H1 (cell line): Measurements from ENCODE around the gene LBP. TPM values are rescaled to one million over a fixed set of nuclear protein-coding genes. Genes with fewer than 3 reads are reported as not detected.

ENCODE experiments used
- CTCF ChIA-PET: fragments of 300-600 bp; sonication (Branson Sonifier 250); formaldehyde crosslinking; loops from one replicate; lab custom pipeline; 2021; ENCODE audit not compliant: partially characterized antibody; lab: Charles Lee
- POLR2A ChIA-PET: fragments of 300-600 bp; sonication (Branson Sonifier 250); formaldehyde crosslinking; loops from one replicate; lab custom pipeline; 2021; ENCODE audit warnings: inconsistent platforms; ENCODE audit not compliant: partially characterized antibody; lab: Charles Lee
- DNase-seq, 2 experiments: peaks; one replicate each; pipeline versions ENCODE4 v3.0.0 to v3.0.0-alpha.2; 2010 to 2022; ENCODE audit warnings: low spot score in 2 of 2, low read depth in 1 of 2, mixed read lengths in 1 of 2
- FAIRE-seq: peaks from 2 replicates; lab custom pipeline; 2011; peaks lifted over from hg19 to GRCh38; lab: Jason Lieb, UNC
- H2AFZ ChIP-seq: 2 replicates; pipeline ENCODE4 v1.8.1; 2012; ENCODE audit warnings: low read length, inconsistent platforms
- H2AK5ac ChIP-seq: 2 replicates; pipeline ENCODE4 v1.6.1; 2013; ENCODE audit warnings: low read depth, low read length
- H2BK120ac ChIP-seq: replicated peaks from 2 replicates; pipeline ENCODE3; 2013; ENCODE audit warnings: low read depth, low read length, inconsistent platforms
- H2BK12ac ChIP-seq: 2 replicates; pipeline ENCODE4 v1.6.1; 2013; ENCODE audit warnings: low read depth, low read length
- H2BK15ac ChIP-seq: 2 replicates; pipeline ENCODE4 v1.6.1; 2013; ENCODE audit warnings: low read length
- H2BK20ac ChIP-seq: 2 replicates; pipeline ENCODE4 v1.6.1; 2013; ENCODE audit warnings: low read length
- H2BK5ac ChIP-seq: 2 replicates; pipeline ENCODE4 v1.6.1; 2013; ENCODE audit warnings: low read depth, low read length
- H3K14ac ChIP-seq: 2 replicates; pipeline ENCODE4 v1.6.1; 2013; ENCODE audit warnings: inconsistent platforms; ENCODE audit not compliant: insufficient read length
- H3K18ac ChIP-seq: 2 replicates; pipeline ENCODE4 v1.6.1; 2013; ENCODE audit warnings: low read length; ENCODE audit errors: extremely low read depth
- H3K23ac ChIP-seq: 2 replicates; pipeline ENCODE4 v1.6.1; 2013; ENCODE audit warnings: inconsistent platforms; ENCODE audit not compliant: insufficient read length
- H3K23me2 ChIP-seq: 2 replicates; pipeline ENCODE4 v1.6.1; 2013; ENCODE audit warnings: low read depth, low read length
- H3K27ac ChIP-seq: 2 replicates; pipeline ENCODE4 v1.6.1; 2011; ENCODE audit warnings: low read depth, low read length, inconsistent platforms
- H3K27me3 ChIP-seq, 4 experiments: replicated peaks in 1 of 4; 1 replicate in 1 of 4; 2 replicates in 3 of 4; pipeline versions ENCODE4 v1.6.1 to v1.8.1; 2011 to 2013; ENCODE audit warnings: low read length in 3 of 4, mild to moderate bottlenecking in 3 of 4, inconsistent platforms in 2 of 4, mixed read lengths in 2 of 4, moderate library complexity in 1 of 4; ENCODE audit not compliant: control insufficient read depth in 3 of 4, insufficient read depth in 3 of 4; ENCODE audit errors: extremely low read depth in 1 of 4
- H3K36me3 ChIP-seq, 4 experiments: 2 replicates each; pipeline versions ENCODE4 v1.6.1 to v1.8.1; 2011 to 2013; ENCODE audit warnings: mild to moderate bottlenecking in 4 of 4, low read length in 3 of 4, moderate library complexity in 2 of 4, control low read depth in 1 of 4, inconsistent platforms in 1 of 4; ENCODE audit not compliant: insufficient read depth in 4 of 4, control insufficient read depth in 2 of 4
- H3K4ac ChIP-seq: replicated peaks from 2 replicates; pipeline ENCODE3; 2013; ENCODE audit warnings: low read length, low read depth, mixed read lengths, inconsistent platforms; ENCODE audit not compliant: insufficient read length
- H3K4me1 ChIP-seq, 4 experiments: replicated peaks in 1 of 4; 1 replicate in 1 of 4; 2 replicates in 3 of 4; pipeline versions ENCODE4 v1.6.1 to v1.8.1; 2011 to 2013; ENCODE audit warnings: low read length in 3 of 4, inconsistent platforms in 2 of 4, mixed read lengths in 1 of 4; ENCODE audit not compliant: insufficient read depth in 4 of 4, control insufficient read depth in 3 of 4
- H3K4me2 ChIP-seq, 2 experiments: 2 replicates each; pipeline versions ENCODE4 v1.6.1 to v1.8.1; 2011 to 2013; ENCODE audit warnings: low read depth in 2 of 2, low read length in 2 of 2, control low read depth in 1 of 2, inconsistent platforms in 1 of 2, mild to moderate bottlenecking in 1 of 2; ENCODE audit not compliant: insufficient read depth in 1 of 2
- H3K4me3 ChIP-seq, 4 experiments: fragments of 200-600, 300-600 bp in 1 of 4; sonication (generic), shearing (Covaris generic), sonication (Bioruptor Twin) in 1 of 4; 2 replicates each; pipeline versions ENCODE4 v1.5.1 to v1.8.1; 2011 to 2016; ENCODE audit warnings: low read length in 4 of 4, low read depth in 3 of 4, control low read depth in 2 of 4, inconsistent platforms in 2 of 4, mild to moderate bottlenecking in 2 of 4, mixed read lengths in 1 of 4, moderate library complexity in 1 of 4; ENCODE audit not compliant: insufficient read depth in 2 of 4; ENCODE audit errors: extremely low read depth in 1 of 4
- H3K56ac ChIP-seq: replicated peaks from 2 replicates; pipeline ENCODE3; 2013; ENCODE audit warnings: low read depth, mild to moderate bottlenecking, mixed read lengths, low read length, inconsistent platforms; ENCODE audit not compliant: insufficient read length
- H3K79me1 ChIP-seq: 2 replicates; pipeline ENCODE4 v1.6.1; 2013; ENCODE audit warnings: low read depth, low read length, control low read depth
- H3K79me2 ChIP-seq, 2 experiments: 2 replicates each; pipeline versions ENCODE4 v1.6.1 to v1.8.1; 2012 to 2013; ENCODE audit warnings: low read length in 2 of 2, mild to moderate bottlenecking in 2 of 2, inconsistent platforms in 1 of 2; ENCODE audit not compliant: insufficient read depth in 2 of 2, control insufficient read depth in 1 of 2
- H3K9ac ChIP-seq, 4 experiments: replicated peaks in 1 of 4; 1 replicate in 1 of 4; 2 replicates in 3 of 4; pipeline versions ENCODE4 v1.6.1 to v1.8.1; 2011 to 2013; ENCODE audit warnings: low read depth in 3 of 4, low read length in 3 of 4, control low read depth in 2 of 4, mild to moderate bottlenecking in 2 of 4, moderate library complexity in 2 of 4, inconsistent platforms in 1 of 4; ENCODE audit errors: extremely low read depth in 1 of 4
- H3K9me3 ChIP-seq, 2 experiments: 2 replicates each; pipeline versions ENCODE4 v1.6.1 to v1.8.1; 2012 to 2013; ENCODE audit warnings: mild to moderate bottlenecking in 2 of 2, moderate library complexity in 2 of 2, control low read depth in 1 of 2, inconsistent platforms in 1 of 2, low read depth in 1 of 2, low read length in 1 of 2, mixed read lengths in 1 of 2; ENCODE audit not compliant: insufficient read depth in 2 of 2
- H4K20me1 ChIP-seq, 2 experiments: replicated peaks in 1 of 2; 2 replicates each; pipeline versions ENCODE3 to v1.8.1; 2011 to 2013; ENCODE audit warnings: inconsistent platforms in 2 of 2, low read length in 2 of 2, mild to moderate bottlenecking in 1 of 2; ENCODE audit not compliant: insufficient read depth in 2 of 2, control insufficient read depth in 1 of 2
- H4K5ac ChIP-seq: 2 replicates; pipeline ENCODE4 v1.6.1; 2013; ENCODE audit warnings: low read length, low read depth, mixed read lengths, inconsistent platforms; ENCODE audit not compliant: insufficient read length
- H4K8ac ChIP-seq: 2 replicates; pipeline ENCODE4 v1.8.0; 2013; ENCODE audit warnings: mild to moderate bottlenecking, moderate library complexity, low read length, inconsistent platforms; ENCODE audit not compliant: insufficient read depth; ENCODE audit errors: extremely low read depth
- H4K91ac ChIP-seq: replicated peaks from 2 replicates; pipeline ENCODE3; 2013; ENCODE audit warnings: low read length, mixed read lengths, inconsistent platforms; ENCODE audit not compliant: insufficient read length
- BACH1 ChIP-seq: IDR thresholded peaks from 2 replicates; pipeline ENCODE4 v1.6.1; 2012; ENCODE audit warnings: low read length, improper control_type of control experiment
- EGR1 ChIP-seq: IDR thresholded peaks from 2 replicates; pipeline ENCODE4 v1.6.1; 2011; ENCODE audit warnings: low read depth, low read length, borderline replicate concordance
- FOSL1 ChIP-seq: IDR thresholded peaks from 2 replicates; pipeline ENCODE4 v1.6.1; 2011; ENCODE audit warnings: mild to moderate bottlenecking, low read depth, low read length, moderate library complexity; ENCODE audit not compliant: insufficient read depth
- GTF2F1 ChIP-seq: IDR thresholded peaks from 2 replicates; pipeline ENCODE4 v1.6.1; 2012; ENCODE audit warnings: low read depth, low read length, improper control_type of control experiment, borderline replicate concordance
- JUND ChIP-seq: IDR thresholded peaks from 2 replicates; pipeline ENCODE4 v1.6.1; 2011; ENCODE audit warnings: mild to moderate bottlenecking, improper control_type of control experiment, low read length
- KDM5A ChIP-seq: fragments of 200-600 bp; IDR thresholded peaks from 2 replicates; pipeline ENCODE4 v1.7.1; 2012; ENCODE audit warnings: mild to moderate bottlenecking, low read length, inconsistent platforms, mixed read lengths
- RBBP5 ChIP-seq: IDR thresholded peaks from 2 replicates; pipeline ENCODE4 v1.7.1; 2012; ENCODE audit warnings: low read depth, mild to moderate bottlenecking, inconsistent platforms, low read length, moderate library complexity, borderline replicate concordance
- RFX5 ChIP-seq: IDR thresholded peaks from 2 replicates; pipeline ENCODE4 v1.6.1; 2011; ENCODE audit warnings: low read depth, low read length, improper control_type of control experiment, borderline replicate concordance
- RXRA ChIP-seq: IDR thresholded peaks from 2 replicates; pipeline ENCODE4 v1.6.1; 2011; ENCODE audit warnings: low read depth, mild to moderate bottlenecking, low read length, moderate library complexity; ENCODE audit not compliant: insufficient read depth
- SP1 ChIP-seq: IDR thresholded peaks from 2 replicates; pipeline ENCODE4 v1.6.1; 2011; ENCODE audit warnings: low read depth, low read length
- WGBS, 2 experiments: shearing (Covaris generic) in 1 of 2; methylation state at CpG; one replicate each; pipeline versions ENCODE4 v1.1.6 to v1.1.7; 2013 to 2015; ENCODE audit warnings: low lambda C conversion rate in 2 of 2, mixed read lengths in 2 of 2, inconsistent platforms in 1 of 2, low coverage in 1 of 2, missing lambda C conversion rate in 1 of 2; ENCODE audit not compliant: insufficient replicate concordance in 2 of 2, insufficient coverage in 1 of 2, insufficient read length in 1 of 2; ENCODE audit errors: extremely low coverage in 1 of 2, missing lambda C conversion rate in 1 of 2; 5-methylcytosine and 5-hydroxymethylcytosine counted together
- polyA plus RNA-seq, 7 experiments: library from polyadenylated mRNA; depleted of rRNA in 3 of 7; stranded (reverse) in 5 of 7; unstranded in 2 of 7; fragments of >200 nt in 5 of 7; fragments of 200-250 nt in 2 of 7; gene quantifications; 1 replicate in 5 of 7; 2 replicates in 1 of 7; 4 replicates in 1 of 7; pipeline versions ENCODE4 v1.2.1 to v1.2.3, GENCODE V29; 2011 to 2013; ENCODE audit warnings: missing spikeins in 2 of 7, mixed read lengths in 2 of 7
- total RNA-seq: library from RNA; stranded (reverse); fragmentation: NEBNext Ultra II Directional; extraction: Animal tissue kit (Norgen Biotek cat#: 25700); gene quantifications from 2 replicates; pipeline ENCODE4 v1.2.1, GENCODE V29; 2021
- TF ChIP-seq, protein P1 (sequence below): IDR thresholded peaks from 2 replicates; pipeline ENCODE4 v1.6.1; 2011; ENCODE audit warnings: low read length, improper control_type of control experiment
- TF ChIP-seq, protein P2 (sequence below): IDR thresholded peaks from 2 replicates; pipeline ENCODE4 v1.6.1; 2012; ENCODE audit warnings: low read length, inconsistent platforms

The LBP gene
- total and polyA plus RNA-seq, 2 of the 8 experiments (the other 6 are each of a cell fraction or from before 2014, with no cell fraction given): 0.60 to 0.63 TPM

DNA sequence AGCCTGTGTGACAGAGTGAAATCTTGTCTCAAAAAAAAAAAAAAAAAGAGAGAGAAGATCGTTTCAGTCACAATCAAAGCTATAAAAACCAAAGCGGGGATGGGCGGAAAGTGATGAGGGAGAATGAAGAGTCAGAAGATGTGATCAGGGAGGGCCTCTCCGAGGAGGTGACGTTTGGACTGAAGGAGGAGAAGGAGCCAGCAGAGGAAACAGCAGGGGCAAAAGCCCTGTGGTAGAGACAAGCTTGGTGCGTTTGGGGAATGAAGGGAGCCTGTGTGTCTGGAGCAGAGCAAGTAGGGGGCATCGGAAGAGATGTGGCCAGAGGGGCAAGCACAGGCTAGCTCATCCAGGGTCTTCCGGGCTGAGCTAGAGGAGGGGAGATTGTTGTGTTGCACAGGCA lies 14.5 kb upstream of the LBP start:
- Histone ChIP-seq H4K91ac (no peak overlapping the region), H3K27ac (no peak overlapping the region), H3K9me3 (no peaks in the 10 kb centered on the region), H3K4me2 (no peak overlapping the region), H3K14ac (no peak overlapping the region), H3K56ac (no peak overlapping the region), H2BK12ac (no peak overlapping the region), H4K20me1 (no peaks in the 10 kb centered on the region), H2BK20ac (no peak overlapping the region), H2BK5ac (no peak overlapping the region), H3K36me3 (no peaks in the 10 kb centered on the region), H3K9ac (no peak overlapping the region), H2BK120ac (no peak overlapping the region), H2BK15ac (no peak overlapping the region), H3K4ac (no peak overlapping the region), H2AK5ac (no peak overlapping the region), H2AFZ (no peak overlapping the region), H3K27me3 (no peaks in the 10 kb centered on the region), H3K4me3 (no peak overlapping the region), H4K8ac (no peak overlapping the region), H3K4me1 (no peaks in the 10 kb centered on the region), H3K18ac (no peak overlapping the region), H4K5ac (no peak overlapping the region), H3K79me1 (no peaks in the 10 kb centered on the region), H3K79me2 (no peaks in the 10 kb centered on the region), H3K23me2 (no peaks in the 10 kb centered on the region), H3K23ac (no peak overlapping the region)
- no peak for FAIRE-seq
- 74% methylated on average over 8 of the region's 8 CpGs; no CpG with 5 or more reads in 1 of the 2 experiments for WGBS, 2 experiments
- CTCF ChIA-PET: interaction anchor here (0.6 to 2.0 kb wide), 10 partner anchors 10 to 103 kb away, joined by 3 to 9 read pairs (median 4); partner anchors contain the start of gene SNHG17
- POLR2A ChIA-PET: interaction anchor here (1.1 to 1.3 kb wide), 2 partner anchors 21 to 100 kb away, joined by 3 to 4 read pairs; no protein-coding TSS in a partner anchor
- no peak for DNase-seq
- TF ChIP-seq, protein P1, sequence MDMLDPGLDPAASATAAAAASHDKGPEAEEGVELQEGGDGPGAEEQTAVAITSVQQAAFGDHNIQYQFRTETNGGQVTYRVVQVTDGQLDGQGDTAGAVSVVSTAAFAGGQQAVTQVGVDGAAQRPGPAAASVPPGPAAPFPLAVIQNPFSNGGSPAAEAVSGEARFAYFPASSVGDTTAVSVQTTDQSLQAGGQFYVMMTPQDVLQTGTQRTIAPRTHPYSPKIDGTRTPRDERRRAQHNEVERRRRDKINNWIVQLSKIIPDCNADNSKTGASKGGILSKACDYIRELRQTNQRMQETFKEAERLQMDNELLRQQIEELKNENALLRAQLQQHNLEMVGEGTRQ: no peak
- TF ChIP-seq KDM5A (no peak), GTF2F1 (no peak), JUND (no peak), SP1 (no peak), FOSL1 (no peak), EGR1 (no peak), RXRA (no peak), RBBP5 (no peak), BACH1 (no peak), RFX5 (no peak)
- TF ChIP-seq, protein P2, sequence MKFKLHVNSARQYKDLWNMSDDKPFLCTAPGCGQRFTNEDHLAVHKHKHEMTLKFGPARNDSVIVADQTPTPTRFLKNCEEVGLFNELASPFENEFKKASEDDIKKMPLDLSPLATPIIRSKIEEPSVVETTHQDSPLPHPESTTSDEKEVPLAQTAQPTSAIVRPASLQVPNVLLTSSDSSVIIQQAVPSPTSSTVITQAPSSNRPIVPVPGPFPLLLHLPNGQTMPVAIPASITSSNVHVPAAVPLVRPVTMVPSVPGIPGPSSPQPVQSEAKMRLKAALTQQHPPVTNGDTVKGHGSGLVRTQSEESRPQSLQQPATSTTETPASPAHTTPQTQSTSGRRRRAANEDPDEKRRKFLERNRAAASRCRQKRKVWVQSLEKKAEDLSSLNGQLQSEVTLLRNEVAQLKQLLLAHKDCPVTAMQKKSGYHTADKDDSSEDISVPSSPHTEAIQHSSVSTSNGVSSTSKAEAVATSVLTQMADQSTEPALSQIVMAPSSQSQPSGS: no peak
